A673 (cell line): Measurements from ENCODE around the gene BICC1. TPM values are rescaled to one million over a fixed set of nuclear protein-coding genes. Genes with fewer than 3 reads are reported as not detected.

ENCODE experiments used
- BruUV-seq: library from RNA; stranded (reverse); fragments of 400-500 nt; replicated peaks from 2 replicates; lab custom pipeline; 2021; lab: Mats Ljungman, UMichigan
- CTCF ChIA-PET: fragments of 300-600 bp; sonication (Branson Sonifier 250); formaldehyde crosslinking; loops from one replicate; lab custom pipeline; 2022; ENCODE audit warnings: antibody characterized with exemption; lab: Charles Lee
- POLR2A ChIA-PET: fragments of 300-600 bp; sonication (Branson Sonifier 250); formaldehyde crosslinking; loops from one replicate; lab custom pipeline; 2022; ENCODE audit warnings: antibody characterized with exemption; ENCODE audit not compliant: low non-redundant PET; lab: Charles Lee
- DNase-seq: peaks from one replicate; pipeline ENCODE4 v3.0.0-alpha.2; 2015; ENCODE audit warnings: low spot score
- H3K27ac ChIP-seq: fragments of 200-600 bp; sonication (generic); 2 replicates; pipeline ENCODE4 v1.5.1; 2016; ENCODE audit warnings: mixed run types, low read depth, mild to moderate bottlenecking, mixed read lengths, antibody characterized with exemption, low read length; ENCODE audit not compliant: poor library complexity, severe bottlenecking
- H3K27me3 ChIP-seq: fragments of 200-600 bp; sonication (generic); replicated peaks from 2 replicates; pipeline ENCODE4 v1.6.1; 2017; ENCODE audit warnings: mixed run types, low read depth, mild to moderate bottlenecking, mixed read lengths, antibody characterized with exemption, low read length; ENCODE audit not compliant: insufficient read depth, poor library complexity
- H3K36me3 ChIP-seq: fragments of 200-600 bp; sonication (generic); 2 replicates; pipeline ENCODE4 v1.6.1; 2016; ENCODE audit warnings: mixed run types, mild to moderate bottlenecking, mixed read lengths, antibody characterized with exemption, low read length; ENCODE audit not compliant: insufficient read depth, poor library complexity, severe bottlenecking
- H3K4me1 ChIP-seq: fragments of 200-600 bp; sonication (generic); 2 replicates; pipeline ENCODE4 v1.6.1; 2017; ENCODE audit warnings: mixed run types, mild to moderate bottlenecking, mixed read lengths, antibody characterized with exemption, low read length; ENCODE audit not compliant: insufficient read depth, poor library complexity, severe bottlenecking
- H3K4me3 ChIP-seq: fragments of 200-600 bp; sonication (generic); 2 replicates; pipeline ENCODE4 v1.5.1; 2016; ENCODE audit warnings: low read depth, mixed run types, mild to moderate bottlenecking, mixed read lengths, low read length; ENCODE audit not compliant: poor library complexity, severe bottlenecking
- H3K9me3 ChIP-seq: fragments of 200-600 bp; sonication (generic); 2 replicates; pipeline ENCODE4 v1.6.1; 2016; ENCODE audit warnings: mixed run types, low read depth, mild to moderate bottlenecking, mixed read lengths, antibody characterized with exemption, low read length; ENCODE audit not compliant: poor library complexity, severe bottlenecking
- CTCF ChIP-seq: fragments of 300-800, 200-600 bp; sonication (generic); conservative IDR thresholded peaks from 2 replicates; pipeline ENCODE4 v1.5.1; 2017; ENCODE audit warnings: low read depth, mild to moderate bottlenecking, antibody characterized with exemption, low read length, moderate library complexity, mixed read lengths
- EZH2 ChIP-seq: fragments of 200-600 bp; sonication (generic); IDR thresholded peaks from 2 replicates; pipeline ENCODE4 v1.6.1; 2017; ENCODE audit warnings: borderline replicate concordance, low read depth, mild to moderate bottlenecking, mixed read lengths, antibody characterized with exemption, low read length; ENCODE audit not compliant: poor library complexity, severe bottlenecking
- intact Hi-C: fragments of 100-400 bp; cut with micrococcal nuclease; formaldehyde crosslinking; loops from one replicate; pipeline ENCODE4 v1.10.0; 2022; ENCODE audit not compliant: unreplicated experiment
- total RNA-seq: library from RNA; stranded (reverse); gene quantifications from 2 replicates; pipeline ENCODE4 v1.2.3, GENCODE V29; 2021

Gene BICC1
- total RNA-seq, 1 experiment from 2014 or later, result 1.6 TPM

GRCh38 chr10:58554316-58554715 is 41.6 kb downstream of the BICC1 start:
- POLR2A ChIA-PET, result no interaction called here
- CTCF ChIA-PET, result no interaction called here
- no TSS peak for BruUV-seq

GRCh38 chr10:58555170-58555929 is 42.7 kb downstream of the BICC1 start:
- no peaks in the 10 kb centered on the region for H3K9me3 ChIP-seq
- ChIA-PET POLR2A (no interaction called here), CTCF (no interaction called here)
- no peaks in the 10 kb centered on the region for H3K27me3 ChIP-seq
- no peak for DNase-seq
- H3K4me1 ChIP-seq, result no peaks in the 10 kb centered on the region
- intact Hi-C loops, result no loop called here
- TF ChIP-seq EZH2 (no peak), CTCF (no peak)
- no peak overlapping the region for H3K27ac ChIP-seq
- H3K36me3 ChIP-seq, result no peaks in the 10 kb centered on the region
- H3K4me3 ChIP-seq, result no peak overlapping the region
- no TSS peak for BruUV-seq

More at GRCh38 chr10:58554316-58554715, 41.6 kb downstream of the BICC1 start:
- H3K4me1 ChIP-seq, result no peaks in the 10 kb centered on the region
- DNase-seq, result no peak
- H3K27ac ChIP-seq, result no peak overlapping the region
- H3K4me3 ChIP-seq, result no peak overlapping the region
- no peaks in the 10 kb centered on the region for H3K27me3 ChIP-seq
- intact Hi-C loops, result no loop called here
- no peak for TF ChIP-seq EZH2
- no peak for TF ChIP-seq CTCF
- H3K36me3 ChIP-seq, result no peaks in the 10 kb centered on the region
- H3K9me3 ChIP-seq, result no peaks in the 10 kb centered on the region

DNA sequence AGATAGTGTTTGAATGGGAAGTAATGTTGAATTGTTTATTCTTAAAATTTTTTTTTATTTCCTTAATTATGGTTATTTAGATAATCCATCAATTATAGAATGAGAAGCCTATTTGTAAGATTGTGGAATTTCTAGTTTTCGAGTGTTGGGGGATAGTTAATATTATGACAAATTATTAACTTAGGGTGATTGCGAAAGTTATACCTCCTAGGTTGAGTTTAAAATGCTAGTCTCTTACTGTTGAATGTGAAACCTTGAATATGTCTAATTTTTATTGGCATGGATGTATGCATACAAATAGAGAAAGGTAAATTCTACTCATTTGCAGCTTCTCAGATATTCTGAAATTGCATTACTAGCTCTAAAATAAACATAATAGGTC is 43.2 kb downstream of the BICC1 start:
- Histone ChIP-seq H3K36me3 (no peaks in the 10 kb centered on the region), H3K4me1 (no peaks in the 10 kb centered on the region), H3K4me3 (no peak overlapping the region), H3K27me3 (no peaks in the 10 kb centered on the region), H3K9me3 (no peaks in the 10 kb centered on the region), H3K27ac (no peak overlapping the region)
- no peak for TF ChIP-seq CTCF
- no peak for TF ChIP-seq EZH2
- CTCF ChIA-PET, result no interaction called here
- no peak for DNase-seq
- POLR2A ChIA-PET, result no interaction called here
- intact Hi-C loops, result no loop called here
- no TSS peak for BruUV-seq
